ENCODE data around the gene CHST7. TPM values are rescaled to one million over a fixed set of nuclear protein-coding genes. Genes with fewer than 3 reads are reported as not detected.

Gene CHST7
- polyA plus RNA-seq, 1 donor = 4.0 TPM

DNA sequence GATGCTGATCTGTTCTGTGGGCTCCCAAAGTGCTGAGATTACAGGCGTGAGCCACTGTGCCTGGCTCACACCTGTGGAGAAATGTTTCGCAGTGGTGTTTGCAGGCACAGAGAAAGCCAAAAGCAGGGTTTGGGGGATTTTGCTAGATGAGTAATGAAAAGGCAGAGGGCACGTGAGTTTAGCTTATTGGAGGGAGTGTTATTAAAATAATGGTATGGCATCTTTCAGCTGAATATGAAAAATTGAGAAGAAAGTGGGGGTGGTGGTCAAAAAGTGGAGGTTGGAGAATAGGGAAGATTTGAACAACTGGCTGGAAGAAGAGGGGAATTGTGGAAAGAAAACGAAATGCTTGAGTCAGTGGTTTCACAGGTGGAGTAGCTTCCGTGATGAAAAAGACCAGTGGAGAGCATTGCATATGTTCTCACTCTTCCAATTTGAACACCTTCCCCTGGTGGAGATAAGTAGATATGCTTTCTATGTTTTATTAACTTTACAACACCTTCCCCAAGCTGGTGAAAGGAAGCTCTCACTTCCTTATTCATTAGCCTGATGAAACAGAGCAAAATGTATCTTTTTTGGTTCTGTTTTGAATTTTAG is 1.1 kb upstream of the CHST7 start:
- no peak for DNase-seq (ENCODE audit: low read depth)

GRCh38 chrX:46573892-46574773 is 568 bp downstream of the CHST7 start:
- DNase-seq (ENCODE audit: low read depth) = no peak

GRCh38 chrX:46574774-46575381 is 1.3 kb downstream of the CHST7 start:
- no peak for DNase-seq (ENCODE audit: low read depth)

DNA sequence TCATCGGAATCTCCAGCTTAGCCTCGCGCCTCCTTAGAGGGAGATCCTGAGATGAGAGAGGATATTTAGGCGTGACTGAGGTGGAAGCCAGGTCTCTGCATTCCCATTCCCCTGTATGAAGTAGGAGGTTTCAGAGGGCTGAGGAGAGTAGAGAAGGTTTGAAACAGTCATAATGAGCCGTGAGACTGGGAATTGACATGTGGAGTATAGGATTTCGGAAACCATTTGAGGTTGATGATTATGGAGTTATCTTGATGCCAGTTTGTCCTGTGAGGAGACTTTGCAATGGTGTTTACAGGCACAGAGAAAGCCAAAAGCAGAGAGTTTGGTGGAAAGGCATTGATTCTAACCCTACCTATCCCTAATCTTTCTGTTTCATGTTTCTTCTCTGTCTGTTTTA is 2.0 kb downstream of the CHST7 start:
- DNase-seq (ENCODE audit: low read depth) = no peak

DNA sequence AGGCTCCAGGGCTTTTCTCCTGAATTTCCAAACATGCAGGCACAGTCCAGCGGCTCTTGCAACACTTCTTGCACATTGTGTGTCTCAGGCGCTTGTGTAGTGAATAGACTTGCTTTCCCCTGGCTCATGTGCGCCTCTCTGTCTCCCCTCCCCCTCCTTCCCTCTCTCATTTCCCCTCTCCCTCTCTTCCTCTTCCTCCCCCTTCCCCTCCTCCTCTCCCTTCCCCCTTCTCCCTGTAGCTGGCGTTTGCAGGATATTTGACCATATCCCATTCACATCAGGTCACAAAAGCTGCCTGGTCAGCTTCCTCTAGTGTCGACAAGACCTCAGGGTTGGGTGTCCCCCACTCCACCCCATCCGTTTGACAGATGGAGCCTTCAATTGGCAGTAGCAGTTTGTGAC is 2.4 kb downstream of the CHST7 start:
- DNase-seq (ENCODE audit: low read depth) = no peak

DNA sequence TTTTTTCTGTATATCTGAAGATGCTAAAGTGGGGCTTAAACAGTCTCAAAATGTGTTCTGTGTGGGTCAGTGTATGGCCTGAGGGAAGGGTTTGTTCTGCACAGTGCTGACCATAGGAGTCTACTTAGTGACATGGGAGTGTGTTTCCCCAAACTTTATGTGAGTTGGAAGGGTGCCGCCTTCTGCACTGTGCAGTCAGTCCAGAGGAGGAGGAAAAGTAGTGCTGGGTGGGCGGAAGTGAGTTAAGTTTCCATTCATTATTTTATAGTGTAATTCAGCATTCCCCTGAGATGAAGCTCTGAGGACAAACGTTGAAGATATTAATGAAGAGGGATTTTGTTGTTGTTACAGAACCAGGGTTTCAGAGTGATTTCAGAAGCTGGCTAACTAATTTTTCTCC is 2.9 kb downstream of the CHST7 start:
- no peak for DNase-seq (ENCODE audit: low read depth)

- no peak for DNase-seq (ENCODE audit: low read depth)
Measured at GRCh38 chrX:46577221-46578005, 3.8 kb downstream of the CHST7 start.

DNA sequence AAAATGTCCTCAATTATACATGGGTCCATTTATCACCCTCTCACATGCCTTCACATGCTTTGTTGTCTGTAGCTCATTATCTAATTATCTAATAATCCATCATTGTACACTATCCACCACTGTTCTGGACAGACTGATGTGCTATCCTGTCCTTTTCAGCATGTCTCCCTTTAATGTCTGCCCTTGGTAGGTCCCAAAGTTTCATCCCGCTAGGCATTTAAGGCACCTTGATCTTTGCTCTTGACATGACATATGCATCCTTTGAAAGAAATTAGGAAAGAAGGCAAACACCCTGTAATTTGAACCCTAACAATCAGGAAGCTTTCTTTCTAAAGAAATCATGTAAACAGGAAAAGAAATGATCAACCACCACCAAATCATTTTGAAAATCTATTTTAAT is 5.7 kb downstream of the CHST7 start:
- no peak for DNase-seq (ENCODE audit: low read depth)

DNA sequence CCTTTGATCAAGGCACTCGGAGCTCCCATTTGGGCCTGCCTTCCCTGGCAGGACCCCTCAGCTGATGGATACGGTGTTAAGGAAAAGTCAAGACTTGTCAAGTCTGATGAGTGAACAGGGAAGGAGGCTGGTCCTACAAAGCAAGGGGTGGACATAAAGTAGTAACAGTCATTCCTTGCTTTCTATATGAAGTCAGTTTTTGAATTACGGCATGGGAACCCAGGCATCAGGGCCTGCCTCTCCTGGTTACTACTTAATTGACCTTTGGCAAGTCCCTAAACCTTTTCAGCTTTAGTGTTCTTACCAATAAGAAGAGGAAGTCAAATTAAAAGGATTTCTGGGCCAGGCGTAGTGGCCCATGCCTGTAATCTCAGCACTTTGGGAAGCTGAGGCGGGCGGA is 7.0 kb downstream of the CHST7 start:
- DNase-seq (ENCODE audit: low read depth) = no peak

DNA sequence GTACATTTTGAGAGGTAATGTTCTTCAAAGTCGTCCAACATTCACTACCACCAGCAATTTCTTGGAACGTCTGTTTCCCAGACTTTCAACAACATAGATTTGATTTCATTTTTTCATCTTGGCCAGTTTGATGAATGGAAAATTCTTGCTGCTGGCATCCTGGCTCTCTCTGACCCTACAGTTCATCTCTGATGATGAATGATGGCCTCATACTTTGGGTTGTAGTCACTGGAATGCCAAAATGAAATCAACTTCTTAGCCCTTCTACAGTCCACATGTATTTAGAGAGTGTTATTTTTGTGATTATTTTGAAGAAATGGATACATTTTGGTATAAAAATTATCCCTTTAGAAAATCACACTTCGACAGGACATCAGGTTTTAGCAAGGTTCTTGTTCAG is 8.8 kb downstream of the CHST7 start:
- DNase-seq (ENCODE audit: low read depth) = no peak

DNA sequence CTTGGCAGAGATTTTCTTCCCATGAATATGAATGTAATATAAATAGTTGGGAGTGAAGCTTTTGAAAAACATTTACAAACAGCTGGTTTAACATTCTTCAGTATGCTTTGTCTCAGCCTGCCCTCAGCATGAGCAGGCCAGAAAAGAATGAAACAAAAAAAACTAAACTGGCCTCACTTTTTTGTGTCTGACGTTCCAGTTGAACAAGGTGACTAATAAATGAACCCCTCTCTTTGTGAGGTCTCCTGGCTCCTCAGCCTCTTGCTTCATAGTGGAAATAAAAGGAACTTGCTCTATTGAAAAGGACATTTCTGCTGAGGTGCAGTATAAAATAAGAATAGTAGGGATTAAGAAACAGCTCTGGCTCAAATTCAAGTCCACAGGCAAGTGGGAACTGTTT is 9.4 kb downstream of the CHST7 start:
- no peak for DNase-seq (ENCODE audit: low read depth)

DNA sequence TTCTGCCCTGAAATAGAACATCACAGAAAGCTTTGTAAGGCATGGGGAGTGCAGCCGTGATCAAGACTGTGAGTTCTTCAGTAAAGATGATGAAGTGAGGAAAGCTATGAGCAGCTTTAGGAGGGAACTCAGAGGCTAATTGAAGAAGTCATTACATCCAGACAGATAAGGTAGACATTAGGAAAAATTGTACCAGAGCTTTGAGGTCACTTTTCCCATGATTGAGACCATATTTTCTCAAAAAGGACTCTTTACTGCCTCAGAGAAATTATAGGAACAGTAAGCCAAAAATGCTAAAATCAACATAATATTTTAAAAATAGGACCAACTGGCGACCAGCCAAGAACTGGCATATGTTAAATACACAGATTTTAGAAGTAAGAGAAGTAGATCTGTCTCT is 11.2 kb downstream of the CHST7 start:
- no peak for DNase-seq (ENCODE audit: low read depth)

- DNase-seq (ENCODE audit: low read depth) = no peak
Measured at GRCh38 chrX:46587158-46587557, 13.6 kb downstream of the CHST7 start.

DNA sequence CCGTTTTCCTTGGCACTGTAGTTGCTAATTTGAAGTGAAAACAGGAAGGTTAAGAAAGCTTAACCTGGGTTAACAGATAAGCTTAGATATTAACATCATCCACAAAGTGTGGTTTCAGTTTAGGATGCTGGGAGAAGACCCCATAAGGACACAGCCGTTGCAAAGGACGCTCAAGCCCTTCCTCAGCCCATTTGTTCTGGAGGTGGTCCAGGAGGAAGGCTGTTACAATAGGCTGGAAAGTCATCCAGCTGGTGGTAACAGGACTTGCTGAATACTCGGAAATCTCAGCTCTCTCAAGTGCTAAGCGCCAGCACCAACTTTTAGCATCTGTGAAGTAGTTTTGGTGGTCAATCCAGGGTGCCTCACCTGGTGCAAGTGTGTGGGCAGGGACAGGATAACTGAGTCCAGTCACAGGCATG is 14.2 kb downstream of the CHST7 start:
- no peak for DNase-seq (ENCODE audit: low read depth)

- no peak for DNase-seq (ENCODE audit: low read depth)
Measured at GRCh38 chrX:46588263-46588662, 14.7 kb downstream of the CHST7 start.

- no peak for DNase-seq (ENCODE audit: low read depth)
Measured at GRCh38 chrX:46589977-46590723, 16.6 kb downstream of the CHST7 start.

- DNase-seq (ENCODE audit: low read depth) = no peak
Measured at GRCh38 chrX:46595084-46595483, 21.5 kb downstream of the CHST7 start.

GRCh38 chrX:46597208-46597607 is 23.6 kb downstream of the CHST7 start:
- no peak for DNase-seq (ENCODE audit: low read depth)

DNA sequence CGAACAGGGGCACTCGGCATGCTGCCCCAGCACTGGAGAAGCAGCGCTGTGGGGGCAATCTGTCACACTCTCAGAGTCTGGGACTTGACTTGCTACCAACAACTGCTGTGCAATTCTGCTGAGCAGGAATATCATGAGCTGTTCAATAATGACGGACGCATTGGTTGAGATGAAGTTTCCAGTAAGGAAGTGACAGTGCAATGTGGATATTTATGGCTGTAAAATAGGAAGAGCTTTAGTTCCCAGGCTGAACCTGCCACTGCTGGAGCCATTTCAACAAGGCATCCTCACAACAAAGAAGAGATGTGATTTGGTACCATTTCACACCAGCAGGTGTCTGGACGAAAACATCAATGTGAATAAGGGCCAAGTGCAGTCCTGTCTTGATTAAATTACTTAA is 24.2 kb downstream of the CHST7 start:
- no peak for DNase-seq (ENCODE audit: low read depth)

- DNase-seq (ENCODE audit: low read depth) = no peak
Measured at GRCh38 chrX:46599051-46599560, 25.5 kb downstream of the CHST7 start.

GRCh38 chrX:46601283-46601682 is 27.7 kb downstream of the CHST7 start:
- no peak for DNase-seq (ENCODE audit: low read depth)
